ENCODE measurements around the gene BOD1. TPM values are rescaled to one million over a fixed set of nuclear protein-coding genes. Genes with fewer than 3 reads are reported as not detected.

BOD1 gene
- total and polyA plus RNA-seq, 4 donors: 15.1 to 16.0 (median 15.6) TPM

DNA sequence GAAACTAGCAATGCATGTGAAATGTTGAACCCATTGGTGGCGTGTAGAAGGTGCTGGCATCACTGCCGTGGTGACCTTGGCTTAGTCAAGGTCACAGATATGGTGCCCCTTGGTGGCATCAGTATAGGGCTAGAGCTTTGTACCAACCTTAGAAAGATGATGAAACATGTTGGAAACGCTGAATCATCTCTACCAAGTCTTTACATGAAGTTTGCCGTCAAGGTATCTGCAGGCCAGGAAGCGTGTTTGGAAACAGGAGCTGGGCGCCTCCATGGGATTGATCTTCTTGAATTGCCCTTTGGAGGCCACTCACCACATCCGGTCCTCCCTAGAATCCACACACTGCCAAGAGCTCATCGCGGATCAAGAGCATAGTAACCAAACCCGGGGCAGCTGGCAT, 16.9 kb upstream of the BOD1 start:
- no peaks in the 10 kb centered on the region for H3K27me3 ChIP-seq (ENCODE audit: control insufficient read depth in 4 of 4, insufficient read depth in 4 of 4, low read length in 3 of 4)
- H3K27ac ChIP-seq (ENCODE audit: low read depth in 1 of 2, low read length in 2 of 2): no peak overlapping the region
- peaks cover under 1 to 12% (median 6%) of the 10 kb centered on the region in 4 donors for H3K4me1 ChIP-seq (ENCODE audit: control insufficient read depth in 4 of 4, insufficient read depth in 4 of 4, low read length in 3 of 4)
- no peak for TF ChIP-seq HNF4A (conservative IDR thresholded peaks at IDR 0.05)
- TF ChIP-seq, protein P1, sequence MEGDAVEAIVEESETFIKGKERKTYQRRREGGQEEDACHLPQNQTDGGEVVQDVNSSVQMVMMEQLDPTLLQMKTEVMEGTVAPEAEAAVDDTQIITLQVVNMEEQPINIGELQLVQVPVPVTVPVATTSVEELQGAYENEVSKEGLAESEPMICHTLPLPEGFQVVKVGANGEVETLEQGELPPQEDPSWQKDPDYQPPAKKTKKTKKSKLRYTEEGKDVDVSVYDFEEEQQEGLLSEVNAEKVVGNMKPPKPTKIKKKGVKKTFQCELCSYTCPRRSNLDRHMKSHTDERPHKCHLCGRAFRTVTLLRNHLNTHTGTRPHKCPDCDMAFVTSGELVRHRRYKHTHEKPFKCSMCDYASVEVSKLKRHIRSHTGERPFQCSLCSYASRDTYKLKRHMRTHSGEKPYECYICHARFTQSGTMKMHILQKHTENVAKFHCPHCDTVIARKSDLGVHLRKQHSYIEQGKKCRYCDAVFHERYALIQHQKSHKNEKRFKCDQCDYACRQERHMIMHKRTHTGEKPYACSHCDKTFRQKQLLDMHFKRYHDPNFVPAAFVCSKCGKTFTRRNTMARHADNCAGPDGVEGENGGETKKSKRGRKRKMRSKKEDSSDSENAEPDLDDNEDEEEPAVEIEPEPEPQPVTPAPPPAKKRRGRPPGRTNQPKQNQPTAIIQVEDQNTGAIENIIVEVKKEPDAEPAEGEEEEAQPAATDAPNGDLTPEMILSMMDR (IDR thresholded peaks at IDR 0.05; ENCODE audit: low read depth, low read length, missing input control): no peak
- TF ChIP-seq, protein P2, sequence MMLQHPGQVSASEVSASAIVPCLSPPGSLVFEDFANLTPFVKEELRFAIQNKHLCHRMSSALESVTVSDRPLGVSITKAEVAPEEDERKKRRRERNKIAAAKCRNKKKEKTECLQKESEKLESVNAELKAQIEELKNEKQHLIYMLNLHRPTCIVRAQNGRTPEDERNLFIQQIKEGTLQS (IDR thresholded peaks at IDR 0.05): no peak
- TF ChIP-seq, protein P3, sequence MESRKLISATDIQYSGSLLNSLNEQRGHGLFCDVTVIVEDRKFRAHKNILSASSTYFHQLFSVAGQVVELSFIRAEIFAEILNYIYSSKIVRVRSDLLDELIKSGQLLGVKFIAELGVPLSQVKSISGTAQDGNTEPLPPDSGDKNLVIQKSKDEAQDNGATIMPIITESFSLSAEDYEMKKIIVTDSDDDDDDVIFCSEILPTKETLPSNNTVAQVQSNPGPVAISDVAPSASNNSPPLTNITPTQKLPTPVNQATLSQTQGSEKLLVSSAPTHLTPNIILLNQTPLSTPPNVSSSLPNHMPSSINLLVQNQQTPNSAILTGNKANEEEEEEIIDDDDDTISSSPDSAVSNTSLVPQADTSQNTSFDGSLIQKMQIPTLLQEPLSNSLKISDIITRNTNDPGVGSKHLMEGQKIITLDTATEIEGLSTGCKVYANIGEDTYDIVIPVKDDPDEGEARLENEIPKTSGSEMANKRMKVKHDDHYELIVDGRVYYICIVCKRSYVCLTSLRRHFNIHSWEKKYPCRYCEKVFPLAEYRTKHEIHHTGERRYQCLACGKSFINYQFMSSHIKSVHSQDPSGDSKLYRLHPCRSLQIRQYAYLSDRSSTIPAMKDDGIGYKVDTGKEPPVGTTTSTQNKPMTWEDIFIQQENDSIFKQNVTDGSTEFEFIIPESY (IDR thresholded peaks at IDR 0.05): no peak
- no peak overlapping the region for H3K9ac ChIP-seq (ENCODE audit: low read depth in 1 of 2, low read length in 2 of 2)
- WGBS: 88% methylated on average over 10 of the region's 10 CpGs
- H3K4me3 ChIP-seq (ENCODE audit: low read depth in 1 of 3, low read length in 3 of 3): no peak overlapping the region
- no peaks in the 10 kb centered on the region for H3K9me3 ChIP-seq (ENCODE audit: control insufficient read depth in 4 of 4, low read length in 3 of 4)
- DNase-seq (ENCODE audit: low spot score): no peak
- no peaks in the 10 kb centered on the region for H3K36me3 ChIP-seq (ENCODE audit: control insufficient read depth in 4 of 4, insufficient read depth in 3 of 4, low read depth in 1 of 4, low read length in 3 of 4)

DNA sequence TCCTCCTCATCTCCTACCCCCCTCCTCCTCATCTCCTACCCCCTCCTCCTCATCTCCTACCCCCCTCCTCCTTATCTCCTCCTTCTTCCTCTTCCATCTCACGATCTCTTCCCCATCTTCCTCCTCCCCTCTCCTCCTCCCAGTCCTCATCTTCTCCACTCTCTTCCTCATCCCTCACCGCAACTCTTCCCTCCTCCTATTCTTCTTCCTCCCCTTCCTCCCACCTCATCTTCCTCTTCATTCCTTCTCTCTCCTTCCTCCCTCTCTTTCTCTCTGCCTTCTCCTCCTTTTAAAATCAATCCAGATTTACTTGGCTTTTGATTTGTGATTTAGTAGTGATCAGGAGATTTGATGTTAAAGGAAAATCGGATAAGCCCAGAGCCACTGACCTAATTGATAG, 15.0 kb upstream of the BOD1 start:
- H3K36me3 ChIP-seq (ENCODE audit: control insufficient read depth in 4 of 4, insufficient read depth in 3 of 4, low read depth in 1 of 4, low read length in 3 of 4): no peaks in the 10 kb centered on the region
- no peaks in the 10 kb centered on the region for H3K9me3 ChIP-seq (ENCODE audit: control insufficient read depth in 4 of 4, low read length in 3 of 4)
- no peak overlapping the region for H3K27ac ChIP-seq (ENCODE audit: low read depth in 1 of 2, low read length in 2 of 2)
- peaks cover 4 to 24% (median 16%) of the 10 kb centered on the region in 4 donors for H3K4me1 ChIP-seq (ENCODE audit: control insufficient read depth in 4 of 4, insufficient read depth in 4 of 4, low read length in 3 of 4)
- DNase-seq (ENCODE audit: low spot score): no peak
- TF ChIP-seq NR2F2 (IDR thresholded peaks at IDR 0.05): no peak
- no peak for TF ChIP-seq FOXA2 (IDR thresholded peaks at IDR 0.05)
- no peak for TF ChIP-seq TAF1 (conservative IDR thresholded peaks at IDR 0.05)
- TF ChIP-seq, protein P2 (IDR thresholded peaks at IDR 0.05): no peak
- no peak for TF ChIP-seq SP1 (IDR thresholded peaks at IDR 0.05)
- TF ChIP-seq, protein P1 (IDR thresholded peaks at IDR 0.05; ENCODE audit: low read depth, low read length, missing input control): no peak
- TF ChIP-seq FOXA1 (IDR thresholded peaks at IDR 0.05): no peak
- TF ChIP-seq HNF4G (IDR thresholded peaks at IDR 0.05): no peak
- TF ChIP-seq HNF4A (conservative IDR thresholded peaks at IDR 0.05): no peak
- H3K9ac ChIP-seq (ENCODE audit: low read depth in 1 of 2, low read length in 2 of 2): no peak overlapping the region
- no peaks in the 10 kb centered on the region for H3K27me3 ChIP-seq (ENCODE audit: control insufficient read depth in 4 of 4, insufficient read depth in 4 of 4, low read length in 3 of 4)
- WGBS: 82% methylated on average over 3 of the region's 3 CpGs
- H3K4me3 ChIP-seq (ENCODE audit: low read depth in 1 of 3, low read length in 3 of 3): no peak overlapping the region

All from liver (tissue), 9 donors.